HG03571 (cell line): ENCODE results near the gene KRT9.
"Not testable (repeated sequence)": the region's sequence is repeated elsewhere in the genome, so short reads cannot be mapped to it uniquely, and the experiment has no call there.

ENCODE experiments used
- ATAC-seq: cut with Tn5 transposase; IDR thresholded peaks from one replicate; pipeline ENCODE4 v1.9.1; 2021; ENCODE audit not compliant: unreplicated experiment

Gene KRT9

GRCh38 chr17:41579484-41580243 is 7.8 kb upstream of the KRT9 start:
- peak; percentile 66 for ATAC-seq

- no peak for ATAC-seq
Measured at GRCh38 chr17:41578971-41579370, 7.1 kb upstream of the KRT9 start.

GRCh38 chr17:41578538-41578937 is 6.7 kb upstream of the KRT9 start:
- ATAC-seq: no peak

GRCh38 chr17:41576740-41577139 is 4.9 kb upstream of the KRT9 start:
- ATAC-seq: not testable (repeated sequence)

- no peak for ATAC-seq
Measured at GRCh38 chr17:41575336-41575735, 3.5 kb upstream of the KRT9 start.

- no peak for ATAC-seq
Measured at GRCh38 chr17:41567317-41567716, 4.5 kb downstream of the KRT9 start.

GRCh38 chr17:41565338-41565737 is 6.5 kb downstream of the KRT9 start:
- ATAC-seq: no peak

GRCh38 chr17:41563607-41564170 is 8.2 kb downstream of the KRT9 start:
- no peak for ATAC-seq

- ATAC-seq: no peak
Measured at GRCh38 chr17:41561554-41561953, 10.3 kb downstream of the KRT9 start.

- ATAC-seq: no peak
Measured at GRCh38 chr17:41559548-41559947, 12.3 kb downstream of the KRT9 start.

GRCh38 chr17:41556931-41557330 is 14.9 kb downstream of the KRT9 start:
- no peak for ATAC-seq

- no peak for ATAC-seq
Measured at GRCh38 chr17:41556306-41556705, 15.6 kb downstream of the KRT9 start.

- ATAC-seq: no peak
Measured at GRCh38 chr17:41555105-41555887, 16.6 kb downstream of the KRT9 start.

- ATAC-seq: no peak
Measured at GRCh38 chr17:41553987-41554680, 17.7 kb downstream of the KRT9 start.

- ATAC-seq: no peak
Measured at GRCh38 chr17:41553176-41553575, 18.7 kb downstream of the KRT9 start.

- ATAC-seq: no peak
Measured at GRCh38 chr17:41552455-41552854, 19.4 kb downstream of the KRT9 start.

GRCh38 chr17:41551365-41551764 is 20.5 kb downstream of the KRT9 start:
- no peak for ATAC-seq

GRCh38 chr17:41549596-41550039 is 22.2 kb downstream of the KRT9 start:
- ATAC-seq: no peak

GRCh38 chr17:41548844-41549595 is 22.8 kb downstream of the KRT9 start:
- ATAC-seq: no peak
